Measurements from ENCODE around the gene ANAPC1.
A peak's percentile ranks its signal among the peaks of the same experiment; 100 is the strongest.

The ANAPC1 gene

GRCh38 chr2:111903516-111903915 lies 19.5 kb upstream of the ANAPC1 start:
- Histone ChIP-seq H3K27me3 (ENCODE audit: low read length) (no peaks in the 10 kb centered on the region), H3K9me3 (ENCODE audit: insufficient read depth, low read length) (no peaks in the 10 kb centered on the region)

GRCh38 chr2:111900859-111901258 lies 16.9 kb upstream of the ANAPC1 start:
- Histone ChIP-seq H3K4me3 (ENCODE audit: insufficient read depth, low read length, poor library complexity, severe bottlenecking) (no peak overlapping the region), H3K9me3 (ENCODE audit: insufficient read depth, low read length) (no peaks in the 10 kb centered on the region), H3K79me2 (ENCODE audit: insufficient read depth, low read length) (no peaks in the 10 kb centered on the region), H3K9ac (ENCODE audit: low read length) (no peak overlapping the region), H3K9me2 (replicated peaks; ENCODE audit: insufficient read depth, low read length) (no peaks in the 10 kb centered on the region), H2AFZ (ENCODE audit: low read depth, low read length, severe bottlenecking) (no peak overlapping the region), H3F3A (ENCODE audit: insufficient read depth) (no peaks in the 10 kb centered on the region; the same call in 1 of the 2 replicates), H3K27me3 (ENCODE audit: low read length) (no peaks in the 10 kb centered on the region), H3K36me3 (ENCODE audit: low read length) (no peaks in the 10 kb centered on the region), H3K4me2 (ENCODE audit: low read depth, low read length, poor library complexity, severe bottlenecking) (no peak overlapping the region), H3K27ac (ENCODE audit: low read depth, low read length) (no peak overlapping the region), H4K20me1 (ENCODE audit: low read depth, low read length) (no peaks in the 10 kb centered on the region)
- no peak for TF ChIP-seq CTCF (IDR thresholded peaks at IDR 0.05; ENCODE audit: insufficient read depth, low read length, poor library complexity, severe bottlenecking)
- TF ChIP-seq EZH2phosphoT487 (conservative IDR thresholded peaks at IDR 0.05; ENCODE audit: low read length), result no peak

More at GRCh38 chr2:111903516-111903915, 19.5 kb upstream of the ANAPC1 start:
- no peaks in the 10 kb centered on the region; the same call in 1 of the 2 replicates for H3F3A ChIP-seq (ENCODE audit: insufficient read depth)
- no peak overlapping the region for H3K4me3 ChIP-seq (ENCODE audit: insufficient read depth, low read length, poor library complexity, severe bottlenecking)
- H3K9ac ChIP-seq (ENCODE audit: low read length), result no peak overlapping the region
- no peak overlapping the region for H2AFZ ChIP-seq (ENCODE audit: low read depth, low read length, severe bottlenecking)
- no peak overlapping the region for H3K27ac ChIP-seq (ENCODE audit: low read depth, low read length)
- no peaks in the 10 kb centered on the region for H4K20me1 ChIP-seq (ENCODE audit: low read depth, low read length)
- H3K4me2 ChIP-seq (ENCODE audit: low read depth, low read length, poor library complexity, severe bottlenecking), result no peak overlapping the region
- H3K79me2 ChIP-seq (ENCODE audit: insufficient read depth, low read length), result no peaks in the 10 kb centered on the region
- TF ChIP-seq CTCF (IDR thresholded peaks at IDR 0.05; ENCODE audit: insufficient read depth, low read length, poor library complexity, severe bottlenecking), result no peak
- no peaks in the 10 kb centered on the region for H3K36me3 ChIP-seq (ENCODE audit: low read length)
- no peaks in the 10 kb centered on the region for H3K9me2 ChIP-seq (replicated peaks; ENCODE audit: insufficient read depth, low read length)

- Histone ChIP-seq H3K27ac (ENCODE audit: low read depth, low read length) (no peak overlapping the region), H4K20me1 (ENCODE audit: low read depth, low read length) (no peaks in the 10 kb centered on the region), H3K4me3 (ENCODE audit: insufficient read depth, low read length, poor library complexity, severe bottlenecking) (peak overlapping the region; percentile 52), H3K36me3 (ENCODE audit: low read length) (no peaks in the 10 kb centered on the region), H3F3A (ENCODE audit: insufficient read depth) (no peaks in the 10 kb centered on the region; the same call in 1 of the 2 replicates), H3K27me3 (ENCODE audit: low read length) (no peaks in the 10 kb centered on the region), H3K9me3 (ENCODE audit: insufficient read depth, low read length) (no peaks in the 10 kb centered on the region), H3K9ac (ENCODE audit: low read length) (no peak overlapping the region), H3K4me2 (ENCODE audit: low read depth, low read length, poor library complexity, severe bottlenecking) (peak overlapping the region; percentile 49), H3K79me2 (ENCODE audit: insufficient read depth, low read length) (no peaks in the 10 kb centered on the region), H2AFZ (ENCODE audit: low read depth, low read length, severe bottlenecking) (peak overlapping the region; percentile 43), H3K9me2 (replicated peaks; ENCODE audit: insufficient read depth, low read length) (no peaks in the 10 kb centered on the region)
- TF ChIP-seq CTCF (IDR thresholded peaks at IDR 0.05; ENCODE audit: insufficient read depth, low read length, poor library complexity, severe bottlenecking) (no peak), EZH2phosphoT487 (conservative IDR thresholded peaks at IDR 0.05; ENCODE audit: low read length) (peak; percentile 97)
These were observed 14.9 kb upstream of the ANAPC1 start for GRCh38 chr2:111898703-111899514.
